HepG2 (cell line): ENCODE measurements around the gene HRC. TPM values are rescaled to one million over a fixed set of nuclear protein-coding genes. Genes with fewer than 3 reads are reported as not detected.

Experiments used
- AHDC1 ChIP-seq: sonication (generic); formaldehyde crosslinking; IDR thresholded peaks from 2 replicates; pipeline ENCODE4 v1.5.1; 2020; ENCODE audit warnings: mild to moderate bottlenecking, missing genetic modification reagents, borderline replicate concordance
- BHLHE40 ChIP-seq: IDR thresholded peaks from 2 replicates; pipeline ENCODE4 v1.6.1; 2011; ENCODE audit warnings: low read length, improper control_type of control experiment
- CBX2 ChIP-seq, 2 experiments: fragments of 200-600 bp in 1 of 2; sonication (generic); formaldehyde crosslinking in 1 of 2; IDR thresholded peaks; 2 replicates each; pipeline versions ENCODE4 v1.7.0 to v1.8.1; 2018 to 2022; ENCODE audit warnings: low read depth in 2 of 2, low read length in 1 of 2, mild to moderate bottlenecking in 1 of 2, missing genetic modification reagents in 1 of 2
- HES4 ChIP-seq: sonication (generic); formaldehyde crosslinking; IDR thresholded peaks from 2 replicates; pipeline ENCODE4 v1.9.0; 2021; ENCODE audit warnings: mild to moderate bottlenecking, missing genetic modification reagents, borderline replicate concordance
- HOXA3 ChIP-seq: sonication (generic); formaldehyde crosslinking; IDR thresholded peaks from 2 replicates; pipeline ENCODE4 v1.5.0; 2020; ENCODE audit warnings: missing genetic modification reagents
- IKZF5 ChIP-seq: IDR thresholded peaks from 2 replicates; pipeline ENCODE4 v1.6.1; 2018; ENCODE audit warnings: missing genetic modification reagents, mild to moderate bottlenecking, missing compliant biosample characterization
- MAZ ChIP-seq, 2 experiments: sonication (generic) in 1 of 2; formaldehyde crosslinking in 1 of 2; IDR thresholded peaks; 2 replicates each; pipeline versions ENCODE4 v1.5.0 to v1.6.1; 2012 to 2020; ENCODE audit warnings: low read depth in 2 of 2, mild to moderate bottlenecking in 2 of 2, borderline replicate concordance in 1 of 2, improper control_type of control experiment in 1 of 2, low read length in 1 of 2, missing genetic modification reagents in 1 of 2, moderate library complexity in 1 of 2
- NFKBIZ ChIP-seq: IDR thresholded peaks from 2 replicates; pipeline ENCODE4 v1.6.1; 2018; ENCODE audit warnings: missing genetic modification reagents, missing compliant biosample characterization
- PPARG ChIP-seq: conservative IDR thresholded peaks from 2 replicates; pipeline ENCODE4 v1.6.1; 2016; ENCODE audit warnings: missing biosample characterization, missing genetic modification reagents
- SMAD9 ChIP-seq: sonication (generic); formaldehyde crosslinking; IDR thresholded peaks from 2 replicates; pipeline ENCODE4 v1.5.1; 2020; ENCODE audit warnings: mild to moderate bottlenecking, missing genetic modification reagents
- SMC3 ChIP-seq: IDR thresholded peaks from 2 replicates; pipeline ENCODE4 v1.6.1; 2011; ENCODE audit warnings: low read length, improper control_type of control experiment
- SP1 ChIP-seq, 2 experiments: fragments of 450-650 bp in 1 of 2; sonication (generic) in 1 of 2; formaldehyde crosslinking in 1 of 2; IDR thresholded peaks; 2 replicates each; pipeline versions ENCODE4 v1.4.0 to v1.6.1; 2016 to 2020; ENCODE audit warnings: missing genetic modification reagents in 1 of 2
- SRF ChIP-seq: IDR thresholded peaks from 2 replicates; pipeline ENCODE4 v1.6.1; 2011; ENCODE audit warnings: mild to moderate bottlenecking, low read depth, low read length, moderate library complexity
- TCF12 ChIP-seq, 2 experiments: fragments of 450-650 bp in 1 of 2; sonication (generic) in 1 of 2; formaldehyde crosslinking in 1 of 2; IDR thresholded peaks; 2 replicates each; pipeline versions ENCODE4 v1.6.1 to v1.8.0; 2017 to 2022; ENCODE audit warnings: antibody characterized with exemption in 1 of 2, mild to moderate bottlenecking in 1 of 2, missing genetic modification reagents in 1 of 2, moderate library complexity in 1 of 2
- ZBTB25 ChIP-seq: IDR thresholded peaks from 2 replicates; pipeline ENCODE4 v1.6.1; 2018; ENCODE audit warnings: missing genetic modification reagents
- ZNF33B ChIP-seq: sonication (generic); formaldehyde crosslinking; IDR thresholded peaks from 2 replicates; pipeline ENCODE4 v1.5.1; 2020; ENCODE audit warnings: mild to moderate bottlenecking, missing genetic modification reagents
- ZNF747 ChIP-seq: sonication (generic); formaldehyde crosslinking; IDR thresholded peaks from 2 replicates; pipeline ENCODE4 v1.8.1; 2023; ENCODE audit warnings: missing genetic modification reagents, mild to moderate bottlenecking, borderline replicate concordance
- ZNF773 ChIP-seq: sonication (generic); formaldehyde crosslinking; IDR thresholded peaks from 2 replicates; pipeline ENCODE4 v1.4.0; 2020; ENCODE audit warnings: missing genetic modification reagents, borderline replicate concordance
- ZNF891 ChIP-seq: sonication (generic); formaldehyde crosslinking; IDR thresholded peaks from 2 replicates; pipeline ENCODE4 v1.5.0; 2020; ENCODE audit warnings: mild to moderate bottlenecking, missing genetic modification reagents
- polyA plus RNA-seq, 8 experiments: library from polyadenylated mRNA; depleted of rRNA in 3 of 8; stranded (reverse) in 7 of 8; unstranded in 1 of 8; fragments of >200 nt; fragmentation: Illumina TruSeq in 4 of 8; extraction: Trizol in 4 of 8; gene quantifications; 2 replicates each; pipeline versions ENCODE4 v1.2.1 to v1.2.3, GENCODE V29; 2011 to 2016; ENCODE audit warnings: low read depth in 4 of 8, missing spikeins in 1 of 8, mixed read lengths in 1 of 8; ENCODE audit not compliant: insufficient read depth in 1 of 8
- total RNA-seq, 5 experiments: library from RNA; depleted of rRNA; stranded (reverse); fragments of >200 nt; fragmentation: Illumina TruSeq; extraction: Trizol; gene quantifications; 2 replicates each; pipeline ENCODE4 v1.2.3, GENCODE V29; 2016; ENCODE audit warnings: low read depth in 1 of 5
- TF ChIP-seq, protein P1 (sequence below): sonication (generic); formaldehyde crosslinking; IDR thresholded peaks from 2 replicates; pipeline ENCODE4 v1.4.0; 2020; ENCODE audit warnings: mild to moderate bottlenecking, missing genetic modification reagents

The HRC gene
- total and polyA plus RNA-seq, 2 of the 13 experiments (the other 11 are each of a cell fraction or from before 2014, with no cell fraction given), result 3.6 to 15.4 TPM

DNA sequence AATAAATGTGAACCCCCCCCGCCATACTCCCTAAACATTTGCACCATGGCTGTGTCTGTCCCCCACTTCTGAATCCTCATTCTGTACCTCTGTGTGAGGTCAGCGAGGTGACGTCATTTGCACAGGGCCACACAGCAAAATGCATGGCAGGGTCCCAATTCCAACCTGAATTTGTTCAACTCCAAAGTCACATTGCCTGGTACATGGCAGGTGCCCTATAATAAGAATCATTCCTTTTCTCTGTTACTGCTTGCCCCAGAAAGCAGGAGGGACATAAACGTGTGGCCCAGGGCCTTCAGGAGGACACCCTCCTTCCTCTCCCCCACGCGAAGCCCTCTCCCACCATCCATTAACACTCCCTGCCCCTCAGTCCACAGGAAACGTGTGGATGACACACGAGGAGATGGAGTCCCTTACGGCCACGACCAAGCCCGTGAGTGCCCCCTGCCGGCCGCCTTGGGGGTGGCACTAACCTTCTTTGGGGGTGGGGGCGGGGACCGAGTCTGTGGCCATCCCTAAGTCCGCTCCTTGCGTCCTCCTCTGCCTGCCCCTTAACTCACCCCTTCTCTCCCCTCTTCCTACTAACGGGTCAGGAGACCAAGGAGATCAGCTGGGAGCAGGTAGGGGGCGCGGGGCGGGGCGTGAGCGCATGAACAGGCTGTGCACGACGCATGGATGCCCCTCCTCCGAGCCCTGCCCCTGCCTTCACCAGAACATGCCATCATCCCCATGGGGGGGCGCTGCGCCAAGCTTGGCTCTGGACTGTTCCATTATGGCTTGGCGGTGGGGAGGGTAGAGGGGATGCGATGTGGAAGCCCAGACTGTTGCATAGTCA is 9.4 kb downstream of the HRC start (continued):
- TF ChIP-seq, protein P1, sequence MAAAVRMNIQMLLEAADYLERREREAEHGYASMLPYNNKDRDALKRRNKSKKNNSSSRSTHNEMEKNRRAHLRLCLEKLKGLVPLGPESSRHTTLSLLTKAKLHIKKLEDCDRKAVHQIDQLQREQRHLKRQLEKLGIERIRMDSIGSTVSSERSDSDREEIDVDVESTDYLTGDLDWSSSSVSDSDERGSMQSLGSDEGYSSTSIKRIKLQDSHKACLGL, result no peak
- TF ChIP-seq BHLHE40 (peak; percentile 81), IKZF5 (CRISPR knock-in tag) (0 out of 2 replicates have a peak, but pooled peaks have one; percentile 23), TCF12 (IDR thresholded peaks at IDR 0.05) (no peak), TCF12 (CRISPR knock-in tag; IDR thresholded peaks at IDR 0.05) (no peak; the same call in 1 of the 2 replicates), SMC3 (peak; percentile 32; the same call in 1 of the 2 replicates), CBX2 (IDR thresholded peaks at IDR 0.05; ENCODE audit: low read depth, low read length) (no peak), CBX2 (CRISPR knock-in tag; IDR thresholded peaks at IDR 0.05; ENCODE audit: low read depth) (no peak), ZNF891 (CRISPR knock-in tag) (no peak), NFKBIZ (CRISPR knock-in tag) (no peak), ZBTB25 (CRISPR knock-in tag) (0 out of 2 replicates have a peak, but pooled peaks have one; percentile 29), HES4 (CRISPR knock-in tag) (no peak), ZNF33B (CRISPR knock-in tag) (no peak), SP1 (IDR thresholded peaks at IDR 0.05) (no peak), SP1 (CRISPR knock-in tag; IDR thresholded peaks at IDR 0.05) (peak; percentile 32), PPARG (CRISPR knock-in tag) (no peak), AHDC1 (CRISPR knock-in tag) (no peak), ZNF773 (no peak), SRF (peak; percentile 74), HOXA3 (CRISPR knock-in tag) (peak; percentile 23; the same call in 1 of the 2 replicates), ZNF747 (CRISPR knock-in tag) (no peak), SMAD9 (no peak), MAZ (IDR thresholded peaks at IDR 0.05; ENCODE audit: borderline replicate concordance, low read depth, low read length) (0 out of 2 replicates have a peak, but pooled peaks have one; percentile 20), MAZ (CRISPR knock-in tag; IDR thresholded peaks at IDR 0.05; ENCODE audit: low read depth) (no peak)
